Measurements from ENCODE around the gene TMEM94. TPM values are rescaled to one million over a fixed set of nuclear protein-coding genes. Genes with fewer than 3 reads are reported as not detected.

The TMEM94 gene
- total and polyA plus RNA-seq, 5 donors from 2014 or later: 4.0 to 94.7 (median 7.1) TPM

- Histone ChIP-seq H3K27ac (ENCODE audit: insufficient read depth, low read length, poor library complexity, severe bottlenecking) (no peak overlapping the region), H3K4me3 (ENCODE audit: low read depth, low read length) (no peak overlapping the region), H3K36me3 (ENCODE audit: control insufficient read depth, insufficient read depth, low read length) (no peaks in the 10 kb centered on the region), H3K4me1 (ENCODE audit: control insufficient read depth, insufficient read depth, low read length, poor library complexity, severe bottlenecking) (no peaks in the 10 kb centered on the region), H3K27me3 (ENCODE audit: control insufficient read depth, insufficient read depth, low read length) (no peaks in the 10 kb centered on the region), H3K9me3 (ENCODE audit: control insufficient read depth in 2 of 2, low read length in 2 of 2) (no peaks in the 10 kb centered on the region)
- H3K27ac Mint-ChIP-seq: no peak overlapping the region
- no peaks in the 10 kb centered on the region for H3K9me3 Mint-ChIP-seq
- ATAC-seq (ENCODE audit: low read depth in 2 of 2) (no peak), DNase-seq (no peak)
- no peaks in the 10 kb centered on the region for H3K27me3 Mint-ChIP-seq
- H3K4me3 Mint-ChIP-seq: no peak overlapping the region
- H3K36me3 Mint-ChIP-seq: no peaks in the 10 kb centered on the region
- no peaks in the 10 kb centered on the region for H3K4me1 Mint-ChIP-seq
Observed at GRCh38 chr17:75506134-75506533, 49.7 kb downstream of the TMEM94 start.

GRCh38 chr17:75506888-75507287, 50.5 kb downstream of the TMEM94 start:
- H3K27ac Mint-ChIP-seq: no peak overlapping the region
- Histone ChIP-seq H3K4me1 (ENCODE audit: control insufficient read depth, insufficient read depth, low read length, poor library complexity, severe bottlenecking) (no peaks in the 10 kb centered on the region), H3K27ac (ENCODE audit: insufficient read depth, low read length, poor library complexity, severe bottlenecking) (no peak overlapping the region), H3K4me3 (ENCODE audit: low read depth, low read length) (no peak overlapping the region), H3K36me3 (ENCODE audit: control insufficient read depth, insufficient read depth, low read length) (no peaks in the 10 kb centered on the region), H3K27me3 (ENCODE audit: control insufficient read depth, insufficient read depth, low read length) (no peaks in the 10 kb centered on the region), H3K9me3 (ENCODE audit: control insufficient read depth in 2 of 2, low read length in 2 of 2) (no peaks in the 10 kb centered on the region)
- H3K36me3 Mint-ChIP-seq: no peaks in the 10 kb centered on the region
- no peaks in the 10 kb centered on the region for H3K4me1 Mint-ChIP-seq
- H3K4me3 Mint-ChIP-seq: no peak overlapping the region
- H3K9me3 Mint-ChIP-seq: no peaks in the 10 kb centered on the region
- DNase-seq (no peak), ATAC-seq (ENCODE audit: low read depth in 2 of 2) (no peak)
- H3K27me3 Mint-ChIP-seq: peaks cover under 1% of the 10 kb centered on the region

GRCh38 chr17:75507733-75508719, 51.6 kb downstream of the TMEM94 start:
- ATAC-seq (ENCODE audit: low read depth in 2 of 2): no peak
- H3K27ac Mint-ChIP-seq: no peak overlapping the region
- peaks cover 8% of the 10 kb centered on the region for H3K27me3 Mint-ChIP-seq
- no peaks in the 10 kb centered on the region for H3K9me3 Mint-ChIP-seq
- Histone ChIP-seq H3K27ac (ENCODE audit: insufficient read depth, low read length, poor library complexity, severe bottlenecking) (no peak overlapping the region), H3K36me3 (ENCODE audit: control insufficient read depth, insufficient read depth, low read length) (no peaks in the 10 kb centered on the region), H3K27me3 (ENCODE audit: control insufficient read depth, insufficient read depth, low read length) (no peaks in the 10 kb centered on the region), H3K9me3 (ENCODE audit: control insufficient read depth in 2 of 2, low read length in 2 of 2) (no peaks in the 10 kb centered on the region), H3K4me1 (ENCODE audit: control insufficient read depth, insufficient read depth, low read length, poor library complexity, severe bottlenecking) (no peaks in the 10 kb centered on the region), H3K4me3 (ENCODE audit: low read depth, low read length) (no peak overlapping the region)
- no peaks in the 10 kb centered on the region for H3K36me3 Mint-ChIP-seq
- H3K4me1 Mint-ChIP-seq: no peaks in the 10 kb centered on the region
- H3K4me3 Mint-ChIP-seq: no peak overlapping the region
- DNase-seq: no peak

GRCh38 chr17:75508931-75509361, 52.5 kb downstream of the TMEM94 start:
- ATAC-seq (ENCODE audit: low read depth in 2 of 2) (no peak), DNase-seq (no peak)
- H3K4me3 ChIP-seq (ENCODE audit: low read depth, low read length): no peak overlapping the region
- no peaks in the 10 kb centered on the region for H3K27me3 ChIP-seq (ENCODE audit: control insufficient read depth, insufficient read depth, low read length)
- no peaks in the 10 kb centered on the region for H3K4me1 ChIP-seq (ENCODE audit: control insufficient read depth, insufficient read depth, low read length, poor library complexity, severe bottlenecking)
- Mint-ChIP-seq H3K36me3 (no peaks in the 10 kb centered on the region), H3K4me3 (no peak overlapping the region), H3K27ac (no peak overlapping the region), H3K27me3 (peaks cover 15% of the 10 kb centered on the region), H3K4me1 (no peaks in the 10 kb centered on the region), H3K9me3 (no peaks in the 10 kb centered on the region)
- H3K27ac ChIP-seq (ENCODE audit: insufficient read depth, low read length, poor library complexity, severe bottlenecking): no peak overlapping the region
- H3K9me3 ChIP-seq (ENCODE audit: control insufficient read depth in 2 of 2, low read length in 2 of 2): no peaks in the 10 kb centered on the region
- no peaks in the 10 kb centered on the region for H3K36me3 ChIP-seq (ENCODE audit: control insufficient read depth, insufficient read depth, low read length)

- ATAC-seq (ENCODE audit: low read depth in 2 of 2) (no peak), DNase-seq (no peak)
- Mint-ChIP-seq H3K27ac (no peak overlapping the region), H3K9me3 (no peaks in the 10 kb centered on the region), H3K4me3 (no peak overlapping the region), H3K27me3 (peaks cover 15% of the 10 kb centered on the region), H3K36me3 (no peaks in the 10 kb centered on the region), H3K4me1 (no peaks in the 10 kb centered on the region)
- Histone ChIP-seq H3K4me3 (ENCODE audit: low read depth, low read length) (no peak overlapping the region), H3K27me3 (ENCODE audit: control insufficient read depth, insufficient read depth, low read length) (no peaks in the 10 kb centered on the region), H3K4me1 (ENCODE audit: control insufficient read depth, insufficient read depth, low read length, poor library complexity, severe bottlenecking) (peaks cover under 1% of the 10 kb centered on the region), H3K9me3 (ENCODE audit: control insufficient read depth in 2 of 2, low read length in 2 of 2) (no peaks in the 10 kb centered on the region), H3K36me3 (ENCODE audit: control insufficient read depth, insufficient read depth, low read length) (no peaks in the 10 kb centered on the region), H3K27ac (ENCODE audit: insufficient read depth, low read length, poor library complexity, severe bottlenecking) (no peak overlapping the region)
Observed at GRCh38 chr17:75509528-75510258, 53.3 kb downstream of the TMEM94 start.

GRCh38 chr17:75511270-75511609, 54.8 kb downstream of the TMEM94 start:
- Histone ChIP-seq H3K27ac (ENCODE audit: insufficient read depth, low read length, poor library complexity, severe bottlenecking) (no peak overlapping the region), H3K36me3 (ENCODE audit: control insufficient read depth, insufficient read depth, low read length) (no peaks in the 10 kb centered on the region), H3K27me3 (ENCODE audit: control insufficient read depth, insufficient read depth, low read length) (no peaks in the 10 kb centered on the region), H3K4me3 (ENCODE audit: low read depth, low read length) (no peak overlapping the region), H3K4me1 (ENCODE audit: control insufficient read depth, insufficient read depth, low read length, poor library complexity, severe bottlenecking) (peaks cover 11% of the 10 kb centered on the region), H3K9me3 (ENCODE audit: control insufficient read depth in 2 of 2, low read length in 2 of 2) (no peaks in the 10 kb centered on the region)
- H3K4me1 Mint-ChIP-seq: no peaks in the 10 kb centered on the region
- H3K9me3 Mint-ChIP-seq: no peaks in the 10 kb centered on the region
- H3K4me3 Mint-ChIP-seq: no peak overlapping the region
- peaks cover 15% of the 10 kb centered on the region for H3K27me3 Mint-ChIP-seq
- H3K27ac Mint-ChIP-seq: no peak overlapping the region
- no peaks in the 10 kb centered on the region for H3K36me3 Mint-ChIP-seq
- no peak for DNase-seq
- ATAC-seq (ENCODE audit: low read depth in 2 of 2): no peak

GRCh38 chr17:75511610-75512575, 55.5 kb downstream of the TMEM94 start:
- H3K9me3 Mint-ChIP-seq: no peaks in the 10 kb centered on the region
- no peak for ATAC-seq (ENCODE audit: low read depth in 2 of 2)
- Histone ChIP-seq H3K27me3 (ENCODE audit: control insufficient read depth, insufficient read depth, low read length) (no peaks in the 10 kb centered on the region), H3K4me3 (ENCODE audit: low read depth, low read length) (no peak overlapping the region), H3K36me3 (ENCODE audit: control insufficient read depth, insufficient read depth, low read length) (no peaks in the 10 kb centered on the region), H3K9me3 (ENCODE audit: control insufficient read depth in 2 of 2, low read length in 2 of 2) (no peaks in the 10 kb centered on the region), H3K27ac (ENCODE audit: insufficient read depth, low read length, poor library complexity, severe bottlenecking) (no peak overlapping the region), H3K4me1 (ENCODE audit: control insufficient read depth, insufficient read depth, low read length, poor library complexity, severe bottlenecking) (peaks cover 14% of the 10 kb centered on the region)
- DNase-seq: no peak
- peak overlapping the region in 2 of 4 donors; percentile 27 to 77 for H3K4me3 Mint-ChIP-seq
- no peaks in the 10 kb centered on the region for H3K4me1 Mint-ChIP-seq
- no peak overlapping the region for H3K27ac Mint-ChIP-seq
- H3K36me3 Mint-ChIP-seq: no peaks in the 10 kb centered on the region
- peaks cover 15% of the 10 kb centered on the region for H3K27me3 Mint-ChIP-seq

All from CD4-positive, CD25-positive, alpha-beta regulatory T cell (primary cell).